Sigmoid colon (tissue), 3 donors: Measurements from ENCODE around the gene KCNT1.

Experiments
- CTCF ChIP-seq, 4 experiments: fragments of 450-650 bp in 3 of 4; fragments of 200-600 bp in 1 of 4; IDR thresholded peaks; one replicate each; pipeline ENCODE4 v1.5.1; 2016 to 2019; ENCODE audit warnings: antibody characterized with exemption in 4 of 4, mild to moderate bottlenecking in 3 of 4, moderate library complexity in 2 of 4
- POLR2A ChIP-seq, 2 donors: fragments of 450-650 bp; IDR thresholded peaks; one replicate each; pipeline ENCODE4 v1.6.1; 2016; ENCODE audit warnings: antibody characterized with exemption in 2 of 2, mild to moderate bottlenecking in 2 of 2, moderate library complexity in 2 of 2

GRCh38 chr9:135774239-135774747 lies 72.3 kb downstream of the KCNT1 start:
- TF ChIP-seq CTCF (IDR thresholded peaks at IDR 0.05) (no peak), POLR2A (IDR thresholded peaks at IDR 0.05) (no peak)
